ENCODE results near the gene AJAP1.
"Not testable (repeated sequence)": the region's sequence is repeated elsewhere in the genome, so short reads cannot be mapped to it uniquely, and the experiment has no call there.

Gene AJAP1

DNA sequence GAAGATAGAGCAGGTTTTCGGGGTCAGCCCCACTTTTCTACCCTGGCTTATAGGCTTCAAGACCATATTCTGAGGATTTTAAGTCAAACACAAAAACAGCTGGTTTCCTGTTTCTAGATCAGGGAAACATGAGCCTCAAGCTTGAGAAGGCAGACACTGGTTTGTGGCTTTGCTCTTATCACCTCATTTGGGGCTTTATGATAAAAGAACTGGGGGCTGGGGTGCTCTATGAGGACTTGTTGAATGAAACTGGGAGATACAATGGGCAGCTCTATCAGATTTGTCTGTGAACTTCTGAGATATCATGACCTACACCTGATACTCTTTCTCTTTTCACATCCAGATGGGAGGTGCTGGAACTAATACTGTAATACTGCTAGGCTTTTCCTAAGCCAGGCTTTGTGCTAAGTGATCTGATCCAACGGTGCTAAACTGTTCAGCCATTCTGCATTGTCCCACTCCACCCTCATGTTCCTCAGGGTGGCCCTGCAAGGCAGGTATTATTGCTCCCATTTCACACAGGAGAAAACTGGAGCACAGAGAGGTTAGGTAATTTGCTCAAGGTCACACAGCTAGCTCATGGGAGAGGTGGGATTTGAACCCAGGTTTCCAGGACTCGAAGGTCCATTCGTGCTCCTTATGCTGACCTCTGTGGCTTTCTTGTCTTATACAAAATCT lies 6.6 kb downstream of the AJAP1 start:
- Mint-ChIP-seq H3K9me3 (ENCODE audit: low read depth) (no peaks in the 10 kb centered on the region), H3K4me1 (ENCODE audit: low read depth) (peaks cover 17% of the 10 kb centered on the region), H3K4me3 (no peak overlapping the region), H3K27me3 (peaks cover 24% of the 10 kb centered on the region), H3K36me3 (no peaks in the 10 kb centered on the region), H3K27ac (no peak overlapping the region)

DNA sequence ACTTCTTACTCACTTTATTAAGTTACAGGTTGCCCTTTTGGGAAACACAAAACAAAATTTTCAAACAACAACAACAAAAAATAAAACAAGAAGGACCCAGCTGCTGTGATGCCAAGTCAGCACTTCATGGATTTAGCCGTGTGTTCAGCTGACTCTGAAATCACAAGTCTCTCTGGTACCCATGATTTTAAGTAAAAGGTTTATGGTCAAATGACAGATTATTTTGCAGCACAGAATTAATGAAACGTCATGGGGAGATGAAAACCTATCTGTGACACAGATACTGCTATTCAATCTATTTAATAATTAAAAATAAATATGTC lies 7.1 kb downstream of the AJAP1 start:
- no peak overlapping the region for H3K4me3 Mint-ChIP-seq
- peaks cover 21% of the 10 kb centered on the region for H3K27me3 Mint-ChIP-seq
- H3K4me1 Mint-ChIP-seq (ENCODE audit: low read depth): peaks cover 14% of the 10 kb centered on the region
- no peak overlapping the region for H3K27ac Mint-ChIP-seq
- no peaks in the 10 kb centered on the region for H3K9me3 Mint-ChIP-seq (ENCODE audit: low read depth)
- no peaks in the 10 kb centered on the region for H3K36me3 Mint-ChIP-seq

DNA sequence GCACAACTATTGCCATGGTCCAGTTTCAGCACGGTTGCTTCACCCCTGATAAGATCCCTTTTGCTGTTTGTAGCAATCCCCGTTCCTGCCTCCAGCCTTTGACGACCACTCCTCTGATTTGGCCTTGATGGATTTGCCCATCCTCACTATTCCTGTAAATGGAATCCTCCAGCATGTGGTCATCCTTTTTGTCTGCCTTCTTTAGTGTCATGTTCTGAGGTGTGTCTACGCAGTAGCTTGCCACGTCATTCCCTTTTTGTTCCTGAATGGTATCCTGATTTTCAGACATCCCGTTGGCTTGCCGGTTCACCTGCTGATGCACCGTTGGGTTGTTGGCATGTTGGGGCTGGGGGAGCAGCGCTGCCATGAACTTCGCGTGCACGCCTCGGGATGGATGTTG lies 7.8 kb downstream of the AJAP1 start:
- H3K9me3 Mint-ChIP-seq (ENCODE audit: low read depth): no peaks in the 10 kb centered on the region
- H3K27me3 Mint-ChIP-seq: peaks cover 15% of the 10 kb centered on the region
- H3K4me1 Mint-ChIP-seq (ENCODE audit: low read depth): peaks cover 12% of the 10 kb centered on the region
- no peak overlapping the region for H3K4me3 Mint-ChIP-seq
- H3K36me3 Mint-ChIP-seq: no peaks in the 10 kb centered on the region
- H3K27ac Mint-ChIP-seq: no peak overlapping the region

- peaks cover 13% of the 10 kb centered on the region for H3K27me3 Mint-ChIP-seq
Measured at GRCh38 chr1:4662723-4663122, 8.3 kb downstream of the AJAP1 start.

DNA sequence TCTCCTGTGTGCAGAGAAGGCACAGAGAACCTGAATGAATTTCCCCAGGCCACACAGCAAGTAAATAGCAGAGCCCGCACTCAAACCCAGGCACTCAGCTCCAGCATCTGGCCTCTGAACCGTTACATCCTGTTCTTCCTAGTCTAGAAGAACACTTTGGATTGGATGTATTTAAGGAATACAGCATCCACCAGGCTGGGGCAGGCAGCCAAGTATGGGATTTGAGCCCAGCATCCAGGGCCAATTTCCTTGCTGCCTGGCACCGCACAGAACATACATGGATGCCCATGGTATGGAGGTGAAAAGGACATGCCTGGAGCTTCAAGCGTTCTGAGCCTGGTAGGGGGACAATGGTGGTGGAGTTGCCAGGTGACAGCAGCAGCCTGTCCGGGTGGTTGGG lies 9.7 kb downstream of the AJAP1 start:
- no peak overlapping the region for H3K4me3 Mint-ChIP-seq
- no peaks in the 10 kb centered on the region for H3K9me3 Mint-ChIP-seq (ENCODE audit: low read depth)
- no peak overlapping the region for H3K27ac Mint-ChIP-seq
- peaks cover 12% of the 10 kb centered on the region for H3K4me1 Mint-ChIP-seq (ENCODE audit: low read depth)
- no peaks in the 10 kb centered on the region for H3K36me3 Mint-ChIP-seq
- peaks cover 12% of the 10 kb centered on the region for H3K27me3 Mint-ChIP-seq

More at GRCh38 chr1:4662723-4663122, 8.3 kb downstream of the AJAP1 start:
- Mint-ChIP-seq H3K9me3 (ENCODE audit: low read depth) (no peaks in the 10 kb centered on the region), H3K4me3 (no peak overlapping the region), H3K36me3 (no peaks in the 10 kb centered on the region), H3K4me1 (ENCODE audit: low read depth) (peaks cover 12% of the 10 kb centered on the region), H3K27ac (no peak overlapping the region)

DNA sequence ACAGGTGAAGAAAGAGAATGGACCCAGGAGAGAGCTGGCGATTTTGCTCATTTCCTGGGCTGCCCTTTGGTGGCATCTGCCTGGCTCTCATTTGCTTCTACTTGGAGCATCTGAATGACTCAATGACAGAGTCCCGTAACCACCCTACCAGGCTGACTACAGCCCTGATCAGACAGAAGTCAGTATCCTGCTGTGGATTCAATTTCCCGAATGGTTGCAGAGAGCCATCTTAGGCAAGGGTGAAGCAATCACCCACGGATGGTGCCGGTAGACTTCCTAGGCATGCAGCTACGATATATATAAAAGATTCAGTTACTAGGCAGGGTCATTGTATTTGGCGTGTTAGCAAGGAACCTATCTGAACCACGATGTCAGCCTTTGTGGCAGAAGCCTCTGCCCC lies 10.2 kb downstream of the AJAP1 start:
- Mint-ChIP-seq H3K4me3 (no peak overlapping the region), H3K27me3 (peaks cover 12% of the 10 kb centered on the region), H3K4me1 (ENCODE audit: low read depth) (peaks cover 12% of the 10 kb centered on the region), H3K36me3 (no peaks in the 10 kb centered on the region), H3K27ac (no peak overlapping the region), H3K9me3 (ENCODE audit: low read depth) (no peaks in the 10 kb centered on the region)

- peaks cover 8% of the 10 kb centered on the region for H3K4me1 Mint-ChIP-seq (ENCODE audit: low read depth)
- no peak overlapping the region for H3K4me3 Mint-ChIP-seq
- H3K27me3 Mint-ChIP-seq: peaks cover 9% of the 10 kb centered on the region
- no peaks in the 10 kb centered on the region for H3K9me3 Mint-ChIP-seq (ENCODE audit: low read depth)
- no peak overlapping the region for H3K27ac Mint-ChIP-seq
- no peaks in the 10 kb centered on the region for H3K36me3 Mint-ChIP-seq
Measured at GRCh38 chr1:4665456-4665855, 11.0 kb downstream of the AJAP1 start.

DNA sequence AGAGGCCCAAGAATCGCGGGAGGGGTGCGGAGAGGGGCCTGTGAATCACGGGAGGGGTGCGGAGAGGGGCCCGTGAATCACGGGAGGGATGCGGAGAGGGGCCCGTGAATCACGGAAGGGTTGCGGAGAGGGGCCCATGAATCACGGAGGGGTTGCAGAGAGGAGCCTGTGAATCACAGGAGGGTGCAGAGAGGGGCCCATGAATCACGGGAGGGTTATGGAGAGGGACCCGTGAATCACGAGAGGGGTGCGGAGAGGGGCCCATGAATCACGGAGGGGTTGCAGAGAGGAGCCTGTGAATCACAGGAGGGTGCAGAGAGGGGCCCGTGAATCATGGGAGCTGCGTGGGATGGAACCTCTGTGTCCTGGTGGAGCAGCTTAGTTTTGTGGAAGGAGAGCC lies 12.3 kb downstream of the AJAP1 start:
- not testable (repeated sequence) for H3K4me1 Mint-ChIP-seq (ENCODE audit: low read depth); H3K27me3 Mint-ChIP-seq; H3K4me3 Mint-ChIP-seq; H3K9me3 Mint-ChIP-seq (ENCODE audit: low read depth); H3K27ac Mint-ChIP-seq; H3K36me3 Mint-ChIP-seq

DNA sequence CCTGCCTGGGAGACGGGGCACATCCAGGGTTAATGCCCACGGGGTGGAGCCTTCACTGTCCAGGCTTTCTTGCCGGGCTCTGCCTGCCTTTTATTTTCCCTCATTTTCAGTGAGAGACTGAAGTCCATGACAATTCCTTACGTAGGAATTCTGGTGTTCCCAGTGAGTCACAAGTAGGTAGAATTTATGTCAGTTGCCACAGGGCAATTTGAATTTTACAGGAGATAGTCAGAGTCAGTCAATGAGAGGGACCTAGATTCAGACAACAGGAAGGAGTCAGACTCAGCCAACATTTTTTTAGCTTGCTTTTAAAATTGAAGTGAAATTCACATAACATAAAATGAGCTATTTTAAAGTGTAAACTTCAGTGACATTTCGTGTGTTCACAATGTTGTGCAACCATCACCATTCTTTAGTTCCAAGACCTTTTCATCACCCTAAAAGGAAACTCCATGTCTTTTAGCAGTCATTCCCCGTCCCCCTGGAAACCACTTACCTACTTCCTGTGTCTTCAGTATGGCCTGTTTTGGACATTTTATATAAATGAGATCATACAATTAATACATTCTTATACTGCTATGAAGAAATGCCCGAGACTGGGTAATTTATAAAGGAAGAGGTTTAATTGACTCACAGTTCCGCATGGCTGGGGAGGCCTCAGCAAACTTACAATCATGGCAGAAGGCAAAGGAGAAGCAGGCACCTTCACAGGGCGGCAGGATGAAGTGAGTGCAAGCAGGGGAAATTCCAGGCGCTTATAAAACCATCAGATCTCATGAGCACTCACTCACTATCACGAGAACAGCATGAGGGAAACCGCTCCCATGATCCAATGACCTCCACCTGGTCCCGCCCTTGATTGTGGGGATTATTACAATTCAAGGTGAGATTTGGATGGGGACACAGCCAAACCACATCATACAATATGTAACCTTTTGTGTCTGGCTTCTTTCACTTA lies 14.6 kb downstream of the AJAP1 start:
- no peaks in the 10 kb centered on the region for H3K36me3 Mint-ChIP-seq
- no peak overlapping the region for H3K4me3 Mint-ChIP-seq
- H3K27ac Mint-ChIP-seq: no peak overlapping the region
- no peaks in the 10 kb centered on the region for H3K9me3 Mint-ChIP-seq (ENCODE audit: low read depth)
- H3K27me3 Mint-ChIP-seq: peaks cover 2% of the 10 kb centered on the region
- H3K4me1 Mint-ChIP-seq (ENCODE audit: low read depth): no peaks in the 10 kb centered on the region

DNA sequence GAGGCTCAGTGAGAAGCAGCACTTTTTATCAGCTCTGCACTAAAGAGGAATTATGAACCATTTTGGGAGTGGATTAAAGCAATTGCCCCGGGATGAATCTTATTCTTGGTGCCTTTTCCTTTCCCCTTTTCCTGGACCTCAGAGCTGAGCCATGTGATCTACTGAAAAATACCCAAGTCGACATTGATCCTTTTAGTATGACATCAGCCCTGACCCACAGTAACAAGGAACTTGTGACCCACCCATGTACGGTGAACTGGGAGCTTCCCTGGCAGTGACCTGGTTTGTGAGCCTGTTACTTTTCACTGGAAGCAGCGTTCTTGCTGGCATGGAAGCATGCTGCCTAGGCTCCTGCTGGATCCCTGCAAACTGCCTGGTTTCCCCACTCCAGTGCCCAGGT lies 15.9 kb downstream of the AJAP1 start:
- no peak overlapping the region for H3K27ac Mint-ChIP-seq
- no peaks in the 10 kb centered on the region for H3K9me3 Mint-ChIP-seq (ENCODE audit: low read depth)
- no peaks in the 10 kb centered on the region for H3K36me3 Mint-ChIP-seq
- H3K4me3 Mint-ChIP-seq: no peak overlapping the region
- peaks cover 2% of the 10 kb centered on the region for H3K27me3 Mint-ChIP-seq
- no peaks in the 10 kb centered on the region for H3K4me1 Mint-ChIP-seq (ENCODE audit: low read depth)

DNA sequence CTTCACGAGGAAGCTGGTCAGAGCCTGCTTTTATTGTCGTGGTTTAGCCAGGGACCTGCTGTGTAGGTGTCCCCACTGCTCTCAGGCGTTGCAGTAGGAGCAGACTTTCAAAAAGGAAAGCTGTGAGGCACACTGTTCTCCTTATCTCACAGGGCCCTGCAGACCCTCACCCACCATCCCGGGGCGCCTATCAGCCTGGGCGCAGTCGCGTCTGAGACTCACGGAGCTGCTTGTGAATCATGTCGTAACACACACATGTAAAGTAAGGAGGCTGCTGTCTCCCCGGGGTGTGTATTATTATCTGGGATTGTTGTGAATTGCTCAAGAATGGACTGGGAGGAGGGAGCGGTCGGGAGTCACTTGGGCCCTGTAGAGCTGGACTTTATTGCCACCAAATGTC lies 17.4 kb downstream of the AJAP1 start:
- Mint-ChIP-seq H3K36me3 (no peaks in the 10 kb centered on the region), H3K4me1 (ENCODE audit: low read depth) (no peaks in the 10 kb centered on the region), H3K4me3 (no peak overlapping the region), H3K9me3 (ENCODE audit: low read depth) (no peaks in the 10 kb centered on the region), H3K27ac (no peak overlapping the region), H3K27me3 (no peaks in the 10 kb centered on the region)

DNA sequence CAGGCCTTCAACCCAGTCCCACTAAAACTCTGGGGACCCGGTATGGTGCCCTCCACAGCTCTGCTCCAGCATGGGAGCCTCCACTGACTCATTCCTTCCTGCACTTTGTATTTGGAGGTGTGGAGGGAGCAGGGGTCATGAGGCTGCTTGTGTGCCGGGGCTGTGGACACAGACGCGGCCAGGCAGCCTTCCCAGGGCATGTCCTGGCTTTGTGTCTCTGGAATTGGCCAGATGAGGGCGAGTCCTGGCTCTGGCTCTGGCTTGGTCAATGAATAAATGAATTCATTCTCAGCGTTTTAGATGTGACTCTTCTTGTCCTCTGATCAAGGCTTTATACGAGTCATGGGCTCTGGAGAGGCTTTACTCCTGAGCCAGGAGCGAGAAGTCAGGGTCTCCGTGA lies 19.1 kb downstream of the AJAP1 start:
- Mint-ChIP-seq H3K4me1 (ENCODE audit: low read depth) (no peaks in the 10 kb centered on the region), H3K4me3 (no peak overlapping the region), H3K27ac (no peak overlapping the region), H3K9me3 (ENCODE audit: low read depth) (no peaks in the 10 kb centered on the region), H3K36me3 (no peaks in the 10 kb centered on the region), H3K27me3 (no peaks in the 10 kb centered on the region)

- Mint-ChIP-seq H3K9me3 (ENCODE audit: low read depth) (no peaks in the 10 kb centered on the region), H3K4me1 (ENCODE audit: low read depth) (no peaks in the 10 kb centered on the region), H3K27ac (no peak overlapping the region), H3K4me3 (no peak overlapping the region), H3K27me3 (no peaks in the 10 kb centered on the region), H3K36me3 (no peaks in the 10 kb centered on the region)
Measured at GRCh38 chr1:4674117-4674516, 19.7 kb downstream of the AJAP1 start.

- no peak overlapping the region for H3K4me3 Mint-ChIP-seq
- no peak overlapping the region for H3K27ac Mint-ChIP-seq
- no peaks in the 10 kb centered on the region for H3K9me3 Mint-ChIP-seq (ENCODE audit: low read depth)
- H3K4me1 Mint-ChIP-seq (ENCODE audit: low read depth): no peaks in the 10 kb centered on the region
- H3K36me3 Mint-ChIP-seq: no peaks in the 10 kb centered on the region
- no peaks in the 10 kb centered on the region for H3K27me3 Mint-ChIP-seq
Measured at GRCh38 chr1:4674676-4675075, 20.3 kb downstream of the AJAP1 start.

GRCh38 chr1:4675454-4676186 lies 21.2 kb downstream of the AJAP1 start:
- Mint-ChIP-seq H3K27me3 (no peaks in the 10 kb centered on the region), H3K36me3 (no peaks in the 10 kb centered on the region), H3K4me3 (no peak overlapping the region), H3K4me1 (ENCODE audit: low read depth) (no peaks in the 10 kb centered on the region), H3K27ac (no peak overlapping the region), H3K9me3 (ENCODE audit: low read depth) (no peaks in the 10 kb centered on the region)

Measured in activated naive CD8-positive, alpha-beta T cell (primary cell).